PFSK-1 (cell line): ENCODE measurements around the gene FBLN2.

ENCODE experiments used
- FOXP2 ChIP-seq: optimal IDR thresholded peaks from 2 replicates; pipeline ENCODE3; 2011; ENCODE audit warnings: borderline replicate concordance, control low read depth, inconsistent platforms; ENCODE audit not compliant: insufficient read depth; ENCODE audit errors: extremely low read length, extremely low read depth
- POLR2AphosphoS5 ChIP-seq: IDR thresholded peaks from 2 replicates; pipeline ENCODE4 v1.6.1; 2012; ENCODE audit warnings: low read depth, mild to moderate bottlenecking, control low read depth, low read length, moderate library complexity
- REST ChIP-seq, 2 experiments: IDR thresholded peaks; 2 replicates each; pipeline versions ENCODE4 v1.6.1 to v1.8.0; 2011 to 2012; ENCODE audit warnings: low read depth in 2 of 2, low read length in 2 of 2, control low read depth in 1 of 2, inconsistent platforms in 1 of 2, mild to moderate bottlenecking in 1 of 2, moderate library complexity in 1 of 2; ENCODE audit not compliant: insufficient read depth in 1 of 2
- SIN3A ChIP-seq: IDR thresholded peaks from 2 replicates; pipeline ENCODE4 v1.6.1; 2012; ENCODE audit warnings: mild to moderate bottlenecking, low read length, moderate library complexity, borderline replicate concordance; ENCODE audit not compliant: insufficient read depth
- TAF1 ChIP-seq: IDR thresholded peaks from 2 replicates; pipeline ENCODE4 v1.6.1; 2012; ENCODE audit warnings: low read length, control low read depth, borderline replicate concordance; ENCODE audit not compliant: insufficient read depth

FBLN2 gene

GRCh38 chr3:13673207-13673606 is 124.3 kb downstream of the FBLN2 start:
- TF ChIP-seq FOXP2 (no peak), REST (IDR thresholded peaks at IDR 0.05; ENCODE audit: insufficient read depth in 1 of 2, low read depth in 2 of 2, low read length in 2 of 2) (no peak), POLR2AphosphoS5 (no peak), TAF1 (no peak), SIN3A (no peak)

- TF ChIP-seq POLR2AphosphoS5 (no peak), REST (IDR thresholded peaks at IDR 0.05; ENCODE audit: insufficient read depth in 1 of 2, low read depth in 2 of 2, low read length in 2 of 2) (no peak), TAF1 (no peak), SIN3A (no peak), FOXP2 (no peak)
These were observed 125.7 kb downstream of the FBLN2 start for GRCh38 chr3:13674538-13675185.

GRCh38 chr3:13676356-13677017 is 127.6 kb downstream of the FBLN2 start:
- TF ChIP-seq POLR2AphosphoS5 (no peak), REST (IDR thresholded peaks at IDR 0.05; ENCODE audit: insufficient read depth in 1 of 2, low read depth in 2 of 2, low read length in 2 of 2) (no peak), SIN3A (no peak), FOXP2 (no peak), TAF1 (no peak)

GRCh38 chr3:13677272-13677671 is 128.3 kb downstream of the FBLN2 start:
- TF ChIP-seq REST (IDR thresholded peaks at IDR 0.05; ENCODE audit: insufficient read depth in 1 of 2, low read depth in 2 of 2, low read length in 2 of 2): no peak
- no peak for TF ChIP-seq FOXP2
- no peak for TF ChIP-seq TAF1
- no peak for TF ChIP-seq POLR2AphosphoS5
- no peak for TF ChIP-seq SIN3A
